GM21576 (cell line): ENCODE results near the gene SAMD5.
"Not testable (repeated sequence)": the region's sequence is repeated elsewhere in the genome, so short reads cannot be mapped to it uniquely, and the experiment has no call there.

Experiments used
- ATAC-seq: cut with Tn5 transposase; IDR thresholded peaks from one replicate; pipeline ENCODE4 v1.9.1; 2021; ENCODE audit warnings: mild to moderate bottlenecking, moderate library complexity; ENCODE audit not compliant: unreplicated experiment

SAMD5 gene

DNA sequence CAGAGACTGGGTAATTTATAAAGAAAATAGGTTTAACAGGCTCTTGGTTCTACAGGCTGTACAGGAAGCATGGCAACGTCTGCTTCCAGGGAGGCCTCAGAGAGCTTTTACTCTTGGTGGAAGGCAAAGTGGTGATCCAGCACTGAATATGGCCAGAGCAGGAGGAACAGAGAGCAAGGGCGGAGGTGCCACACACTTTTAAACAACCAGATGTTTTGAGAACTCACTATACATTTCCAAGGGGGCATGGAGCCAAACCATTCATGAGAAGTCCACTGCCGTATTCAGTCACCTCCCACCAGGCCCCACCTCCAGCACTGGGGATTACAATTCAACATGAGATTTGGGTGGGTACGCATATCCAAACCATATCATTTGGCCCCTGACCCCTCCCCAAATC lies 18.7 kb downstream of the SAMD5 start:
- ATAC-seq, result no peak

DNA sequence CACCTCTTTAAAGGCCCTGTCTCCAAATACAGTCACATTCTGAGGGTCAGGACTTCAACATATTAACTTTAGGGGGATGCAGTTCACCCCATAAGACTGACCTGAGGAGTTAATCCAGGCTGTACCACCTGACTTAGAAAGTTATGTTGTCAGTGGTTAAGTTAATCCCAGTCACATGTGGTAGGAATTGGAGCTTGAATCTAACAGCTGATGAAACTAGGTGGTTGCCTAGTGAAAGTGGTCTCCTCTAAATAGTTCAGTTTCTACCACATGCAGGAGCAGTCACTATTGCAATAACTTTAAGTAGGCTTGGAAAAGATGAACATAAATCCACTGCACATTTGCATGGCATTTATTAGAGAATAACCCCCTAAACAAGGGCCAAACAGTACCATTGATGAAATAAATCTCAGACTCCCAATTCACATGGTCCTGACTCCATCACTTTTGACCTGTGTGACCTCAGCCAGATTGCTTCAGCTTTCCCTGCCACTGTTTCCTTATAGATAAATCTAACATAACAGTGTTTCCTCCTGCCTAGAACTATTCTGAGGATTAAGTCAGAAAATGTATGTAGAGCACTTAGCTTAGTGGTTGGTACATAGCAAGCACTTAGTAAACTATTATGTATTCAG lies 20.1 kb downstream of the SAMD5 start:
- no peak for ATAC-seq

DNA sequence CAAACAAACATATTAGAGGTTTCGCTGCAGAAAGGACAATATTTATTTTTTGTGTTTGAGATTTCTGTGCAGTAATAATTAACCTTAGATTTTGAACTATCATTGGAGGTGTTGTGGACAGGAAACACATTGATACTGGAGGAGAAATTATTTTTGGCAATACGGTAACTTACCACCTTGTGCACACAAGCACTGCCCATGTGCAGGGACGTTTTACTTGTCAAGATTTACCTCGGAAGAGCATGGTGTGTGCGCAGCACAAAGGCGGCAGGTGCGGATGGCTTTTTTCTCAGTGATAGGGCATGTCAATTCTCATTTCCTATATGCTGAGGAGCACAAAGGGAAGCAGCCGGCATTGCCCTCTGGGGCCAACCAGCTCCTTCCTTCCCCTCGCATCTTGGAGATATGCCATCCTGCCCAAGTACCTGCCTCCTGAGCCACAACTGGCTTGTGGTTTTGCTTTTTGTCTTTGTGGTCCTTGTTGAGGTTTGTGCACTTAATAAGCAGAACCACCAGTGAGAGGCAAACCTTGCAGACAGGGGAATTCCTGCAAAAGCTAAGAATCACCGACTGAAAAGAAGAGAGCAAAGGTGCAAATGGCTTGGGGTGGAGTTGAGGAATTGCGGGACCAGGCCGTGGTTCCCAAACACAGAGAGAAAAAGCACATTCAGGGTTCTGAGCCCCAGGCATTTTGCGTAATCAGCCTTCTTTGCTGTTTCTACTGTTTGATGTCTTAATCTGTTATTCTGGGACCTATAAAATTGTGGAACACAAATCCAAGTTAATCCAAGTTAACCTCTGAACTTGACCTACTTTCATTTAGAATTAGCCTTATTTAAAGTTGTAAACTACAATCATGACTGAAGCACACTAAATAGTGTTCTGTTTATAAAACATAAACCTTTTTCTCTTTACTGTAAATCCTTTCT lies 21.9 kb downstream of the SAMD5 start:
- no peak for ATAC-seq

DNA sequence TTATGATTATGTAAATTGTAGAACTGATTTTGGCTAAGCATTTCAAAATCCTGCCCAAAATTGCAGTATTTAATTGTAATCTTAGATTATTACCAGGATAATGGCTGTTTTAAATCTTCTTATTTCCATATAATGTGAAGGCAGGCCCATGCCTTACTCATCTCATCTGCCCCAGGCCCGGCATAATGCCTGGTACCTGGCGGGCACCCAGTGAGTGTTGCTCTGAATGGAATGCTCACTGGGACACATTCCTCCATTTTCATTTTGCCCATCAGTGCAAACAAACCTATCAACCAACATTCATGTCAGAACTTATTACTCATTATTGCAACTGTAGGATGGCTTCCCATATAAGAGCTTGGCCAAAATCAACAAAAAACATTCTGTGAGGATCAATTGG lies 22.8 kb downstream of the SAMD5 start:
- ATAC-seq, result no peak

DNA sequence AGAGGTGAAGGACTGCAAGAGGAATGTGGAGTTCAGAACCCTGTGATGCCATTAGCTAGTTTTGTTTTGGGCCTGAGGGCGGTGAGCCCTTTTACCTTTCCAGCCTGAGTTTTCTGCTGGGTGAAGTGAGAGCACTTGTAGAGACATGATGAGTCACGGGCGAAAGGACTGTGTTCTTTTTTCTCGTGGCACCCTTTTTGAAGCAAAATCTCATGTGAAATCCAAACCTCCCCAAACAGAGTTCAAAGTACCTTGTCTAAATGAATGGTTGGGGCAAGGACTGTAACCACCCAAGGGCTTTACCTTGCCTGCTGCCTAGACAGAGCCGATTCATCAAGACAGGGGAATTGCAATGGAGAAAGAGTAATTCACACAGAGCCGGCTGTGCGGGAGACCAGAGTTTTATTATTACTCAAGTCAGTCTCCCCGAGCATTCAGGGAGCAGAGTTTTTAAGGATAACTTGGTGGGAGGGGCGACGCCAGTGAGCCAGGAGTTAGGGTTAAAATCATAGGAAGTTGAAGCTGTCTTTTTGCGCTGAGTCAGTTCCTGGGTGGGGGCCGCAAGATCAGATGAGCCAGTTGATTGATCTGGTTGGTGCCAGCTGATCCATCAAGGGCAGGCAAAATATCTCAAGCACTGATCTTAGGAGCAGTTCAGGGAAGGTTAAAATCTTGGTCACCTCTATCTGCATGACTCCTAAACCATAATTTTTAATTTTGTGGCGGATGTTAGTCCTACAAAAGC lies 25.8 kb downstream of the SAMD5 start:
- ATAC-seq, result no peak

DNA sequence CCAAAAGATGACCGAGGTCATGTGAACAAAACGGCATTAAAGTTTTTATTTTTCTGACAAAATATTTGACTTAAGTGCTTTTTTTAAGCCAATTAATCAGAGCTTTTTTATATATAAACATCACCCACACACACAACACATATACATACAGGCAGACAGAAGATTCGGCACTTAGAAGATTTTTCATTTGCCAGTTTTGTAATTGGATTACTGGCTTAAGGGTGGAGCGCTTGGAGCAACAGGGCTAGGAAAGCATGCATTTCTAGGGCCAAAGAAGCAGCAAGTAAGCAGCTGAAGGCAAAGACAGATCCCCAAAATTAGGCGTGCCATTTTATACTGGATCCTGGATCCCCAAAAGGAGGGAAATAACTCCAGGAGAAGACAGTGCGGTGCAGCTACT lies 30.3 kb downstream of the SAMD5 start:
- ATAC-seq, result no peak

DNA sequence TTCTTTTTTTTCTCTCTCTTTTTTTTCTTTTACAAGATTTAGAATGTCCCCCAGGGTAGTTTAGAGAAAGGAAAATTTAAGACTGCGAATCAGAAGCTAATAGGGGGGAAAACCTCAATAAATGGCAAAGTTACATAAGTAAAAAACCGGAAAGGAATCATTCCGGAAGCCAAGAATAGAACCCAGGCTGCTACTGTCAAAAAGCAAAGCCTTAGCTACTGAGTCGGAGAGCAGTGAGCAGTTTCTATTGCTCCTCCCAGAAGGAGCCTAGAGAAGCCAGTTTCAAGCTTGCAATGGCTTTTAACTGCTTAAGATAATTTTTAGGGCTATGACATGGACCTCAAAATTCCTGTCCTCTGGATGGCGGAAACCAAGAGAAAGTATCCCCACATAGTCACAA lies 31.6 kb downstream of the SAMD5 start:
- ATAC-seq, result no peak

DNA sequence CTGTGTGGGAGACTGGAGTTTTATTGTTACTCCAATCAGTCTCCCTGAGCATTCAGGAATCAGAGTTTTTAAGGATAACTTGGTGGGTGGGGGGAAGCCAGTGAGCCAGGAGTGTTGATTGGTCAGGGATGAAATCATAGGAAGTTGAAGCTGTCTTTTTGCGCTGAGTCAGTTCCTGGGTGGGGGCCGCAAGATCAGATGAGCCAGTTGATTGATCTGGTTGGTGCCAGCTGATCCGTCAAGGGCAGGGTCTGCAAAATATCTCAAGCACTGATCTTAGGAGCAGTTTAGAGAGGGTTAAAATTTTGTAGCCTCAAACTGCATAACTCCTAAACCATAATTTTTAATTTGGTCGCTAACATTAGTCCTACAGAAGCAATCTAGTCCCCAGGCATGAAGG lies 33.9 kb downstream of the SAMD5 start:
- ATAC-seq, result not testable (repeated sequence)

DNA sequence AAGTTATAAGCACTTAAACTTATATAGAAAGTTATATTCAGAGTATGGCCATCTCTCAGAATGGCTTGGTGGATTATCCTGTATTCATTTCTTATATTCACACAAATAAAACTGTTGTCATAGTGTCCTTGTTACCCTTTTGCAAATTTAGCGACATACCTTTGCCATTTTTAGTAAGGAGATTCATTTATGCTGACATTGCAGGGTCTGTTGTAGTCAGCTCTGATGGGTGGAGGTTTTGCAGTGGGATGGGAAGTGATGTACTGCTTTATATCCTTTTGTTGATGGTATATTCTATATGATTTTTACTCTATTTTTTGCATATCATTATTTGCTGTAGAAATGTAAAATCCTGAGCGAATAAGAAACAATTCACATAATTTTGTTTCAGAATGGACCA lies 35.9 kb downstream of the SAMD5 start:
- no peak for ATAC-seq

DNA sequence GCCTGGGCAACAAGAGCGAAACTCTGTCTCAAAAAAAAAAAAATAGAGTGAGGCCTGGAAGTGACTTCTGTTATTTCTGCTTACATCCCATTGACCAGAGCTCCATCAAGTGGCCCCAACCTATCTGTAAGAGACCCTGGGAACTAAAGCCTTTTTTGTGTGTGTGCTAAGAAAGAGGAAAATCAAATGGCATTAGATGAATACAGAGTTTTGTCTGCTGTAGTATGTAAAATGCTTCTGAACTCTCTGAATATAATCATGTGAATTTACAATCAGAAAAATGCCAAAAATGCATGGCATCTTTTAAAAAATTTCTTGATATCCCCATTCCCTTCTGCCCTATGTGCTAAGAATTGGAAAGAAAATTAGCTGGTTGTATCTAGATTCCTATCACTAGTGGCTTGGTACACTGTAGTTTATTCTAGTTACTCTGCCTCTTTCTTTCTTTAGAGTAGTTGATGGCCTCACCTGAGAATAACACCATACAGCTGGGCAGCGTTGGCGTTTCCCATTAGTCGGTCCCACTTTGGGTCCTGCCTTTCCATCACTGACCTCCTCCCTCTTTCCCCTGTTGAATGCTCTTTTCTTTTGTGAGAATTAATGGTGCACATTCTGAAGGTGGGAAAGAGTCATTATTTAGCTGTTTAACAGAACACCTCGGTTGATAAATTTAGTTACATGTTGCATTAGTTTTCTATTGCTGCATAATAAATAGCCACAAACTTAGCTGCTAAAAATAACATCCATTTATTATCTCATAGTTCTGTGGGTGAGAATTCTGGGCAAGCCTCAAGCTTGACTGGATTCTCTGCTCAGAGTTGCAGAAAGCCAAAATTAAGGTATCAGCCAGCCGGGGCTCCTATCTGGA lies 38.2 kb downstream of the SAMD5 start:
- no peak for ATAC-seq

DNA sequence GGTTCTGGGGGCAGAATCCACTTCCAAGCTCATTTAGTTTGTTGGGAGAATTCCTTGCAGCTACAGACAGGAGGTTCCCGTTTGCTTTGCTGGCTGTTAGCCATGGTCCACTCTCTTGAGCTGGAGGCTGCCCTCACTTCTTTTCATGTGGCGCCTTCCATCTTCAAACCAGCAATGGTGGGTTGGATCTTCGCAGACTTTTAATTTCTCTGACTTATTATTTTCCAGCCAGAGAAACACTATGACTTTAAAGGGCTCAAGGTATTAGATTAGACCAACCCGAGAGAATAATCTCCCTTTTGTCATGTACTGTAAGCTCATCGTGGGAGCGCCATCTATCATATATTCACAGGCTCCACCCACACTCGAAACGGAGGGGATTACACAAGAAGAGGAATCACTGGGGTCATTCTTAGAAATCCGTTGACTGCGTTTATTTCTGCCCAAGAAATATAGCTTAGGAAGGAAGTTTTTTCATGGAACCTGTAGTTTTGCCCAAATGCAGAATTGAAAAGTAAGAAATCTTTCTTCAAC lies 38.9 kb downstream of the SAMD5 start:
- ATAC-seq, result no peak

DNA sequence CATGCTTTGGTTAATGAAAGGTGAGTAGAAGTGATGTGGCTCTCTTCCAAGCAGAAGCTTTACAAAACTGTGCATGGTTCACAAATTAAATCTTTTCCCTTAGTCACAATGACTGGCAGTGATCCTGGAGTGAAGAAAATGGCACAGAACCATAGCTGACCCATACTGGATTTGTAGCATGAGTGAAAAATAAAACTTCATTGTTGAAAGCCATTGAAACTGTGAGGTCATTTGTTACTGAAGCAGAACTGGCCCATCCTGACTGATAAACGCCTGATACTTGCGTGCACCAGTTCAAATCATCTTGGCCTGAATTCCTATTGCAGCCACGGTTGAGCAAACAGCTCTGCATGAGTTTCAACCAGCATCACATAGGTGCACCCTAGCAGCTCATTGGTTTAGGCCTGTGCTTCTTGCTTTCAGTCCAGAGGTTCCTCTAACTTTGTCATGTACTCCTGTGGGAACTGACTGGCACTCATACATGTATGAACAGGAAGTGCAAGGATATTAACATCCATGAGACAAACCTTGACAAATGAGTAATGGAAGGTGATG lies 40.5 kb downstream of the SAMD5 start:
- no peak for ATAC-seq

DNA sequence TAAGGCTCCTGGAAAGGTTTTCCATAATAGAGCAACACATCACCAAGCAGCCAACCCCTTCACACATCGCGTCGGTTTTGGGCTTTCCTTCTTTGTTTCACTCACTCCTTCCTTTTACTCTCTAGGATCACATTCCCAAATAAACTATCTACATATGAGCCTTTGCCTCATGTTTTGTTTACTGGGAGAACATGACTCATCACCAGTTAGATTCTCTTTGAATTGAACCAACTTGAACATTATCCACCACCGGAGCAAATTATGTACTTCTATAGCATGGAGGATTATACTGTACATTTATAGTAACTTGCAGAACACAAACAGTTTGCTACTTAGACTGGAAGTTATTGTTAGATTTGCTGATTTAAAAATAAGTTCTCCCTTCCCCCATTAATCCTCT lies 41.0 kb downstream of the SAMD5 start:
- ATAC-seq, result no peak

DNA sequence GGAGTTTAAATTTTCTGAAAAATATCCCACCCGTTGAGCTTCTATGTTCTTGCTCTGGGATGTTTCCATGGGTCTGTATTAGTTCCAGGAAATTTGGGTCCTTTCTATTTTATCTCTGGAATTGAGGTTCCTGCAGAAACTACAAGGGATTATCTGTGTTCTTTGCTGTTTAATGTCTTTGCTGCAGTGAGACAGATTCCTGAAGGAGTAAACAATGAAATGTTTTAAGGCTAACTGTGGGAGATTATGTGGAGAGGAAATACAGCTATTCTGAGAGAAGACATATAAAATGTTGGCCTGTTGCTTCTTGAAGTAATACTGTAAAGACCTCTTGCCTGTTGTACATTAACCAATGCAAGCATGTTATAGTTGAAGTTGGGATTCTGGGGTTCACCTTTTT lies 43.5 kb downstream of the SAMD5 start:
- no peak for ATAC-seq

DNA sequence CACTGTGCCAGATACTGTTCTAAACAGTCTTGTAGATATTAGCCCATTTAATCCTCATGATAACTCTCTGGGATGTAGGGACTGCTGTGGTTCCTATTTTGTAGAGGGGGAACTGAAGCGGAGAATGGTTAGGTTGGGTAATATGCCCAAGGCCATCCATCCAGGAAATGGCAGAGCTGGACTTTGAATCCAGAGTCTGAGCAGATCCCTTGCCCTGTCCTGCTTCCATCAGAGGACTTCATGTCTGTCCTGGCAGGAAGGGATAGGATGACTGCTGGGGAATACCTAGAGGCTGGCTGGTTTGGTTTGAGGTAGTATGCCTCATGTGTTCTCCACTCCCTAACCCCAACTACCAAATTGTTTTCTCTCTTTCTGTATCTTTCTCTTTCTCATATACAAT lies 44.6 kb downstream of the SAMD5 start:
- ATAC-seq, result no peak

DNA sequence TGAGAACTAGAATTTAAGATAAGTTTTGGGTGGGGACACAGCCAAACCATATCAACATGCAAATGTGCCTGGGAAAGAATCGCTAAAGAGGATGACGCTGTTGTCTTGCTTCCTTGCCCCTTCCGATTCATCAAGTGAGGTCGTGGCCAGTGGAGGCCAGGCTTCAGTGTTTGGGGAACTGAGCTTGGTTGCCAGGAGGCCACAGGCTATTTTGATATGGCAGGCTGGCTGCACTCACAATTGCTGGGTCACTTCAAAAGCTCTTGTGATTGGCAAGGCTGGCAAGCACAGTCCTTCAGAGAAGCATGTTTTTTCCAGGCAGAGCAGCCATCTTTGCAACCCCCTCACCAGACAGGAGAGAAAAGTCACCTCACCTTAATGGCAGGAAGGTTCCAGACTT lies 45.8 kb downstream of the SAMD5 start:
- no peak for ATAC-seq

DNA sequence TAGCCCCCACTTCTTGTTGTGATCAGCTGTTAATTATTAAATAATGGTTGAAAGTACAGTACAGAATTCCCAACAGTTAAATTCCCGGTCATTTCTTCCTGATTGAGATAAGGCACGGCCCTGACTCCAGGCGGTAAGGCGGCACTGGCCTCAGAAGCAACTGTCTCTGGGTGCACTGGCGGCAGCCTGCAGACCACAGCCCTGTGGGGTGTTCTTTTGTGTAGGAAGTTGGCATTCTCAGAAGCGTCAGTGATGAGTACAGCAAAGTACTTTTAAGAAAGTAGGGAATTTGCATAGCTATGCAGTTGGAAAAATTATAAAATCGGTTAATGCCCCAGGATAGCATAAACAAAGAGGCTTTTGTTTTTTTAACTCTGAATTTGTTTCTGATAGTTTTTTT lies 50.5 kb downstream of the SAMD5 start:
- no peak for ATAC-seq

DNA sequence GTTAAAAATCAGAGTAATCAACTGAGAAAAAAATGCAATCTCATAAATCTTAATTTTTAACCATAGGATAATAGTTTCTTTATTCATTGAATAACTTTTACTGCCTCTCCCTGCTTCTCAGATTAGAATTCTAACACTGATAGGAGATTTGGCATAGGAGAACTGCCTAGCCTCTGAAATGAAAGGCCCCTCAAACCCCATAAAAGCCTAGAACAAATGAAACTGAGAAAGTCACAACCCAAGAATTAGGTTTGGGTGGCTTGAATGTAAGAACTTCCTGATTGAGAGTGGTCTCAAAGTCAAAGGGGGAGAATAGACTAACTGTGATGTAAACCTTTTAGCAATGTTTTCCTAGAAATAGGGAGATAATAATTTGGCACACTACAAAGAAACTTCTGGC lies 52.2 kb downstream of the SAMD5 start:
- no peak for ATAC-seq

DNA sequence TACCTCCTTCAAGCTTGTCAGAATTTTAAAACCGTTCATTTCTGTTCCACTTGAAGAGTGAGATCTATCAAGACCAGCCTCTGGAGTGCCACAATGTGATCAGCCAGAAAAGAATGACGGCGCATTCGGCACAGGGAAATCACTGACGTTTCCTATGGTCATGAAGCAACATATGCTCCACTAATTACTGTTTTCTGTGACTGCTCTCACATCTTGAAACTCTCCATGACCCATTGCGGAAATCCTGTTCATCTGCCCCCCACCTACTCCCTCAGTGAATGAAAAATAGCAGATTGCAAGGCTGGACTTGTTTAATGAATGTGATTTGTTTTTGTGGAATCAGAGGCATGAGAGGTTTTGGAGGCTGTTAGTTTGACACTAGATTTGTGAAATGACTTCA lies 53.2 kb downstream of the SAMD5 start:
- no peak for ATAC-seq

DNA sequence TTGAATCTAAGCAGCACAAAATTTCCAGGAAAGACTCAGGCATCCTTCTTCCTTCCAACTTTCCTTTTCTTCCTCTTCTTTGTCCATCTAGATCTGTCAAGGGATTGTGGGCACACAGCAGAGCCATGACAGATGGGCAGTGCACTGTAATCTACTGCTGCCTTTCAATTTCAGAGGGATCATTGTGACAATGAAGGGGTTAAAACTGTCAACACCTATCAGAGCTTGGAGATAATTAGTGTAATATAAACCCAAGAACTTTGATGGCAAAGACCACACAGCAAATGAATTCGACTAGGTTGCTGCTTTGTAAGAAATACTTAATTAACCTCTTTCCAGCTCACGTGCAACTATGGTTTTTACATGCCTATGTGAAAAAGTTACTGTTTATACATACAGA lies 55.0 kb downstream of the SAMD5 start:
- ATAC-seq, result no peak
